Stomach (tissue), 9 donors: ENCODE data around the gene NR2F2. TPM values are rescaled to one million over a fixed set of nuclear protein-coding genes. Genes with fewer than 3 reads are reported as not detected.

ENCODE experiments used
- DNase-seq, 2 donors: peaks; one replicate each; pipeline versions ENCODE4 v3.0.0 to v3.0.0-alpha.2; 2013 to 2019
- H3K27ac ChIP-seq, 5 donors: fragments of 200-600 bp in 4 of 5; sonication (generic) in 4 of 5; one replicate each; pipeline ENCODE4 v1.5.1; 2013 to 2019; ENCODE audit warnings: mild to moderate bottlenecking in 1 of 5, moderate library complexity in 1 of 5
- H3K27me3 ChIP-seq, 3 donors: fragments of 200-600 bp; sonication (generic); one replicate each; pipeline ENCODE4 v1.5.1; 2017 to 2019; ENCODE audit warnings: mixed run types in 1 of 3
- H3K36me3 ChIP-seq, 4 donors: fragments of 200-600 bp; sonication (generic); 1 replicate in 3 of 4; 2 replicates in 1 of 4; pipeline ENCODE4 v1.5.1; 2016 to 2019
- H3K4me1 ChIP-seq, 4 donors: fragments of 200-600 bp; sonication (generic); one replicate each; pipeline ENCODE4 v1.5.1; 2016 to 2019
- H3K4me3 ChIP-seq, 4 donors: fragments of 200-600 bp; sonication (generic) in 3 of 4; one replicate each; pipeline ENCODE4 v1.5.1; 2016 to 2019; ENCODE audit warnings: mild to moderate bottlenecking in 1 of 4
- H3K9me3 ChIP-seq, 4 donors: fragments of 200-600 bp; sonication (generic); one replicate each; pipeline ENCODE4 v1.5.1; 2016 to 2019
- EP300 ChIP-seq: sonication (generic); formaldehyde crosslinking; IDR thresholded peaks from one replicate; pipeline ENCODE4 v1.6.1; 2017; ENCODE audit warnings: antibody characterized with exemption
- POLR2A ChIP-seq, 4 donors: fragments of 450-650 bp; IDR thresholded peaks; one replicate each; pipeline ENCODE4 v1.6.1; 2016; ENCODE audit warnings: antibody characterized with exemption in 4 of 4, control low read depth in 2 of 4, mild to moderate bottlenecking in 1 of 4, moderate library complexity in 1 of 4
- POLR2AphosphoS5 ChIP-seq, 3 donors: sonication (generic); formaldehyde crosslinking; IDR thresholded peaks; one replicate each; pipeline ENCODE4 v1.6.1; 2016; ENCODE audit warnings: antibody characterized with exemption in 3 of 3
- WGBS, 5 donors: extraction: QIAGEN DNeasy Blood & Tissue Kit in 3 of 5; methylation state at CpG; one replicate each; pipeline versions ENCODE4 v1.1.5 to v1.1.7; 2013 to 2018; 5-methylcytosine and 5-hydroxymethylcytosine counted together
- intact Hi-C: fragments of 100-400 bp; cut with DNase I; formaldehyde crosslinking; loops from one replicate; pipeline ENCODE4 v1.15.1; 2023; ENCODE audit warnings: low total_unique reads
- polyA plus RNA-seq, 3 donors: library from polyadenylated mRNA; stranded (reverse); fragments of 200-250 nt; gene quantifications; one replicate each; pipeline ENCODE4 v1.2.3, GENCODE V29; 2013
- total RNA-seq, 5 donors: library from RNA; depleted of rRNA; stranded (reverse); fragments of >200 nt; gene quantifications; one replicate each; pipeline versions ENCODE4 v1.1.0 to v1.2.3, GENCODE V29; 2014 to 2016
- TF ChIP-seq, protein P1 (sequence below), 7 experiments: fragments of 450-650 bp in 4 of 7; fragments of 200-600 bp in 3 of 7; sonication (generic) in 3 of 7; IDR thresholded peaks; one replicate each; pipeline ENCODE4 v1.5.1; 2016 to 2019; ENCODE audit warnings: antibody characterized with exemption in 7 of 7, control low read depth in 2 of 7, mild to moderate bottlenecking in 1 of 7
- donor health status: healthy with polysubstance abuse.
- donor health status: Bipolar disorder and iron deficiency.
- donor health status: healthy.

Gene NR2F2
- total and polyA plus RNA-seq, 8 donors = 30.9 to 96.2 (median 43.5) TPM

DNA sequence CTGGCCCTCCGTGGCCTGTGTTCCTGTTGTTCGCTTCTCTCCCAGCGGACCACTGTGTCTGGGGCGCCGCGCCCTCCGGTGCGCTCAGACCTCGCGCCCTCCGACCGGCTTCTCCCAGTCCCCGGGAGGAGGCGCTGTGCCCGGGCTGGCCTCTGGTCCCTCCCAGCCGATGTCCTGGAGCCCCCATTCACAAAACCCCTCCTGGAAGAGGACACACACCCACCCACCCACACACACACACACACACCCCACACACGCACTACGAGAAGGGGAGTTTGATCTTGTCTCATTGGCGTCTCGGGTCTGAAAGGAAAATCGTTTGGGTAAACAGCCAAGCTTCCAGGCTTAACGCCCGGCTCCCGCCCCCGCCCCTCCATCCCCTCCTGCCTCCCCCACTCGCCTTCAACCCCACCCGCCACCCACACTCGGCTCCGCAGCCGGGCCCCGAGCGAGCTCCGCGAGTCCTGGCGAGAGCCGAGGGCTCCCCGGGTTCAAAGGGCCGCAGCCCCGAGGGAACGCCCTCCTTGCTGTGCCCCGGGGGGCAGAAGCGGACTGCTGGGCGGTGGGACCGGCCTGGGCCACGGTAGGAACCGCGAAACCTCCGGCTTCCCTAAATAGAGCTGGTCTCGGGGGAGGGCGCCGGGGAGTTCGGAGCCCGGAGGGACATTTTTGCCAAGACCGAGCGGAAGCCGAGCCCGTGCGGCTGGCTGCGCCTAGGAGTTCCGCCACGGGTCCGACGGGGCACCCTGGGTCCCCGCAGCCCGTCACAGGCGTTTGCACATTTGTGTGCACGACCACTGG lies 23.6 kb downstream of the NR2F2 start:
- Histone ChIP-seq H3K27ac (peak overlapping the region; percentile 96 to 99 (median 97)), H3K4me1 (peaks cover 43 to 86% (median 77%) of the 10 kb centered on the region in 4 donors), H3K27me3 (peaks cover 0 to 65% (median 12%) of the 10 kb centered on the region in 3 donors), H3K36me3 (no peaks in the 10 kb centered on the region), H3K9me3 (no peaks in the 10 kb centered on the region), H3K4me3 (peak overlapping the region; percentile 51 to 67 (median 56))
- no peak for TF ChIP-seq POLR2A (IDR thresholded peaks at IDR 0.05)
- peak in 2 of 3 donors; percentile 11 to 12 for TF ChIP-seq POLR2AphosphoS5 (IDR thresholded peaks at IDR 0.05)
- TF ChIP-seq, protein P1, sequence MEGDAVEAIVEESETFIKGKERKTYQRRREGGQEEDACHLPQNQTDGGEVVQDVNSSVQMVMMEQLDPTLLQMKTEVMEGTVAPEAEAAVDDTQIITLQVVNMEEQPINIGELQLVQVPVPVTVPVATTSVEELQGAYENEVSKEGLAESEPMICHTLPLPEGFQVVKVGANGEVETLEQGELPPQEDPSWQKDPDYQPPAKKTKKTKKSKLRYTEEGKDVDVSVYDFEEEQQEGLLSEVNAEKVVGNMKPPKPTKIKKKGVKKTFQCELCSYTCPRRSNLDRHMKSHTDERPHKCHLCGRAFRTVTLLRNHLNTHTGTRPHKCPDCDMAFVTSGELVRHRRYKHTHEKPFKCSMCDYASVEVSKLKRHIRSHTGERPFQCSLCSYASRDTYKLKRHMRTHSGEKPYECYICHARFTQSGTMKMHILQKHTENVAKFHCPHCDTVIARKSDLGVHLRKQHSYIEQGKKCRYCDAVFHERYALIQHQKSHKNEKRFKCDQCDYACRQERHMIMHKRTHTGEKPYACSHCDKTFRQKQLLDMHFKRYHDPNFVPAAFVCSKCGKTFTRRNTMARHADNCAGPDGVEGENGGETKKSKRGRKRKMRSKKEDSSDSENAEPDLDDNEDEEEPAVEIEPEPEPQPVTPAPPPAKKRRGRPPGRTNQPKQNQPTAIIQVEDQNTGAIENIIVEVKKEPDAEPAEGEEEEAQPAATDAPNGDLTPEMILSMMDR (IDR thresholded peaks at IDR 0.05) = peak in 5 of 7 experiments; percentile 42 to 67 (median 61)
- 2 to 20% (median 4%) methylated on average over 19 to 67 of the region's 67 CpGs for WGBS, 5 donors
- intact Hi-C loops = no loop called here
- peak; percentile 68 to 89 for DNase-seq

DNA sequence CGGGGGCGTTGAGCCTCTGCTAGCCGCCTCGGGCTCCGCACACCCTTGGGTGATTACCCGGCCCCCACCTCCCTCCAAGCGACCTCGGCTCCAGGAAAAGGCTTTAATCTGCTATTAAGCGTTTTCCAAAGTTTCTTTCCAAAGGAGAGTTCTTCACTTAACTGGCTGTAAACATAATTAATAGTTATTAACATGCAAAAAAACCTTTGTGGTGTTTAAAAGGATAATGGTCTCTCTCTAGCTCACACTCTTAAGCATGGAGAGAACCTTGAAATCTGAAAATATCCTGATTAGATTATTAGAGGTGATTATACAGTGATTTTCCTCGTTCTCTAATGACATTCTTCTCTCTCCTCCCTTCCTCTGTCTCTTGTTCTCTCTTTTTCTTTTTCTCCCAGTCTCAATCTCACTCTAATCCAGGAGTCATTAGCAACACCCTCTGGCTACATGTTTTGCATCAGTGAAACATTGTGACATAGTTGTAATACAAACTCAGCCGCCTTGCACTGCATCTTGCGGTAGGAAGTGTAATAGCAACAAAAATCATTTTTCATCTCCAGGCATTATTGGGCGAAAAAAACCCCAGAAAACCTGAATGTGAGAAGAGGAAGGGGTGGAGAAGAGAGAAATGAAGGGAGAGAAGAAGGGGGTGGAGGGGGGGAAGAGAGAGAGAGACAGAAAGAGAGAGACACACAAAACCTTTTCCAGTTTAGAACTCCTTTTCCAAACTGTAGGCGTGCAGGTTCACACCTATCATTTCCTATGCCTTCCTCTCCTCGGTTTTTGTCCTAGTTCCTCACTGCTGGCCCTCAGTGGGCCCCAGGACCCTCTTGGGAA lies 24.4 kb downstream of the NR2F2 start:
- H3K4me1 ChIP-seq = peaks cover 47 to 85% (median 73%) of the 10 kb centered on the region in 4 donors
- WGBS, 5 donors = 1 to 8% (median 4%) methylated on average over 13 to 15 of the region's 15 CpGs
- intact Hi-C loops = no loop called here
- no peaks in the 10 kb centered on the region for H3K9me3 ChIP-seq
- no peaks in the 10 kb centered on the region for H3K36me3 ChIP-seq
- peak overlapping the region; percentile 96 to 99 (median 97) for H3K27ac ChIP-seq
- DNase-seq = peak in 1 of 2 donors; percentile 85
- TF ChIP-seq EP300 = no peak
- no peak for TF ChIP-seq POLR2A (IDR thresholded peaks at IDR 0.05)
- peak; percentile 83 to 94 (median 88) for TF ChIP-seq POLR2AphosphoS5 (IDR thresholded peaks at IDR 0.05)
- TF ChIP-seq, protein P1 (IDR thresholded peaks at IDR 0.05) = peak in 5 of 7 experiments; percentile 29 to 87 (median 52)
- H3K27me3 ChIP-seq = peaks cover 0 to 74% (median 16%) of the 10 kb centered on the region in 3 donors
- H3K4me3 ChIP-seq = peak overlapping the region; percentile 51 to 67 (median 56)

DNA sequence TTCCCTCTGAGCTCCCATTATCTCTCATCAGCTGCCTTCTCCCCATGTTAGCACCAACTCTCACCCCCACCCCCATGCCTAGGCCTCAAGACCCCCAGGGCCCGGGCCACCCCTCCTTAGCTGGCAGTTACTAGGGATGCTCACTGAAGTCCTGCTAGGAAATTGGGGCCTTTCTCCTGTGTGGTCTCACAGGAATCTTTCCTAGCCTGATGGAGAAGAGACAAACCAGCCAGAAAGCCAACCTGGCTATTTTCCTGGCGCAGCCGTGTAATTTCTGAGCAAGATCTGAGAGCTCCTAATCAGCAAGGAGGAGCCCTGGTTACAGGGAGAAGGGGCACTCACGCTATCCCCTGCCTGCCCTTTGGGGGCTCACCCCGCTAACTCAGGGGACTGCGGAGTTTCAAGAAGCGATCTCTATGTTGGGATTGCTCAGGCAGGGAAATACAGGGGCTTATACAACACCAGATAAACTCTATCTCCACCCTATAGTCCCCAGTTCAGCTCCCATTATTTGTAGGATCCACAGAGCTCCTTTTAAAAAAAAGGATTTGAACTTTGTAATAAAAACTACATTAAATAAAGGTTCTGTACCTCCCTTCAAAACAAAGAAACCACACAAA lies 25.2 kb downstream of the NR2F2 start:
- intact Hi-C loops = no loop called here
- no peak for DNase-seq
- H3K27me3 ChIP-seq = peaks cover 0 to 81% (median 18%) of the 10 kb centered on the region in 3 donors
- 14 to 41% (median 24%) methylated on average over 7 of the region's 7 CpGs for WGBS, 5 donors
- H3K36me3 ChIP-seq = no peaks in the 10 kb centered on the region
- peaks cover 53 to 81% (median 66%) of the 10 kb centered on the region in 4 donors for H3K4me1 ChIP-seq
- H3K9me3 ChIP-seq = no peaks in the 10 kb centered on the region
- peak overlapping the region; percentile 91 to 97 (median 97) for H3K27ac ChIP-seq
- TF ChIP-seq POLR2AphosphoS5 (IDR thresholded peaks at IDR 0.05) (no peak), EP300 (no peak), POLR2A (IDR thresholded peaks at IDR 0.05) (no peak)
- TF ChIP-seq, protein P1 (IDR thresholded peaks at IDR 0.05) = no peak
- H3K4me3 ChIP-seq = peak overlapping the region in 3 of 4 donors; percentile 51 to 67 (median 53)
